Measurements from ENCODE around the gene XPNPEP2. TPM values are rescaled to one million over a fixed set of nuclear protein-coding genes. Genes with fewer than 3 reads are reported as not detected.

Gene XPNPEP2
- total and polyA plus RNA-seq, 9 of the 15 experiments (the other 6 are each of a cell fraction or from before 2014, with no cell fraction given), result 0.03 to 0.19 (median 0.09) TPM; not detected in 5

DNA sequence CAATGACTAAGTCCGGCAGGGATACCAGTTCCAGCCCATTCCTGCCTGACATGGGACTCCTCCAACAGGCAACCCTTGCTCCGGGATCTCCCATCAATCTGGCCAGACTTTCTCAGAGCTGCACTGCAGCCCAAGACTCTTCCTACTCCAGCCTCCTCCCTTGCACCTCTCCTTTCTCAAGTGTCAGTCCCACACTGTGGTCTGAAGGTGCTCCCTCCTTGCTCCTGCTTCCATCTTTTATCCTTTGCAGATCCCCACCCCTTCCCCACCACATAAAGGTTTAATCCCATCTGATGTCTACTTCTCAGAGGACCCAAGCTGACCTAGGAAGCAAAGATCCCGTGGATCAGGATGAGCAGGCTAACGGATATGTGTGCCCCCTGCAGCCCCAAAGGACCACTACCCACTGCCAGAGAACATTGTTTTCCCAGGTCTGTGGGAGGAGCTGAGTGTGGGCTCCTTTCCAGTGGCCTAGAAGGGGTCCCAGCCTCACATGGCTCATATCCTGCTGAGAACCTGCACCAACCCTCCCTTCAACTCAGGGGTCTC is 33.3 kb upstream of the XPNPEP2 start:
- intact Hi-C loops (cut with micrococcal nuclease) (no loop called here), in situ Hi-C loops (cut with MboI) (no loop called here)
- CTCF ChIA-PET (ENCODE audit: low intra/inter-chr PET ratio), result no interaction called here
- no peaks in the 10 kb centered on the region for H3K36me3 ChIP-seq (ENCODE audit: control insufficient read depth, insufficient read depth, low read length)
- POLR2A ChIA-PET, result no interaction called here
- peaks cover 0 to 25% of the 10 kb centered on the region in 2 experiments; a peak in 2 of 5 replicates for H3K27me3 ChIP-seq (ENCODE audit: control insufficient read depth in 2 of 2, insufficient read depth in 2 of 2, low read length in 2 of 2)
- ATAC-seq (no peak), DNase-seq (ENCODE audit: extremely low read depth in 1 of 4, low spot score in 3 of 4) (no peak), FAIRE-seq (no peak)
- TF ChIP-seq CREM (IDR thresholded peaks at IDR 0.05; ENCODE audit: low read depth) (no peak), POLR2B (IDR thresholded peaks at IDR 0.05; ENCODE audit: low read depth, partially characterized antibody) (no peak), LARP7 (IDR thresholded peaks at IDR 0.05) (no peak), SRSF7 (optimal IDR thresholded peaks at IDR 0.05; ENCODE audit: low read depth, low read length) (no peak), GATAD2B (IDR thresholded peaks at IDR 0.05; ENCODE audit: borderline replicate concordance) (no peak), SMC3 (conservative IDR thresholded peaks at IDR 0.05; ENCODE audit: insufficient read depth, low read depth, low read length) (no peak)
- TF ChIP-seq, protein P1, sequence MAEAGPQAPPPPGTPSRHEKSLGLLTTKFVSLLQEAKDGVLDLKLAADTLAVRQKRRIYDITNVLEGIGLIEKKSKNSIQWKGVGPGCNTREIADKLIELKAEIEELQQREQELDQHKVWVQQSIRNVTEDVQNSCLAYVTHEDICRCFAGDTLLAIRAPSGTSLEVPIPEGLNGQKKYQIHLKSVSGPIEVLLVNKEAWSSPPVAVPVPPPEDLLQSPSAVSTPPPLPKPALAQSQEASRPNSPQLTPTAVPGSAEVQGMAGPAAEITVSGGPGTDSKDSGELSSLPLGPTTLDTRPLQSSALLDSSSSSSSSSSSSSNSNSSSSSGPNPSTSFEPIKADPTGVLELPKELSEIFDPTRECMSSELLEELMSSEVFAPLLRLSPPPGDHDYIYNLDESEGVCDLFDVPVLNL (CRISPR knock-in tag; IDR thresholded peaks at IDR 0.05; ENCODE audit: low read depth), result no peak
- TF ChIP-seq, protein P2, sequence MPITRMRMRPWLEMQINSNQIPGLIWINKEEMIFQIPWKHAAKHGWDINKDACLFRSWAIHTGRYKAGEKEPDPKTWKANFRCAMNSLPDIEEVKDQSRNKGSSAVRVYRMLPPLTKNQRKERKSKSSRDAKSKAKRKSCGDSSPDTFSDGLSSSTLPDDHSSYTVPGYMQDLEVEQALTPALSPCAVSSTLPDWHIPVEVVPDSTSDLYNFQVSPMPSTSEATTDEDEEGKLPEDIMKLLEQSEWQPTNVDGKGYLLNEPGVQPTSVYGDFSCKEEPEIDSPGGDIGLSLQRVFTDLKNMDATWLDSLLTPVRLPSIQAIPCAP (CRISPR knock-in tag; IDR thresholded peaks at IDR 0.05; ENCODE audit: borderline replicate concordance), result no peak
- TF ChIP-seq, protein P3, sequence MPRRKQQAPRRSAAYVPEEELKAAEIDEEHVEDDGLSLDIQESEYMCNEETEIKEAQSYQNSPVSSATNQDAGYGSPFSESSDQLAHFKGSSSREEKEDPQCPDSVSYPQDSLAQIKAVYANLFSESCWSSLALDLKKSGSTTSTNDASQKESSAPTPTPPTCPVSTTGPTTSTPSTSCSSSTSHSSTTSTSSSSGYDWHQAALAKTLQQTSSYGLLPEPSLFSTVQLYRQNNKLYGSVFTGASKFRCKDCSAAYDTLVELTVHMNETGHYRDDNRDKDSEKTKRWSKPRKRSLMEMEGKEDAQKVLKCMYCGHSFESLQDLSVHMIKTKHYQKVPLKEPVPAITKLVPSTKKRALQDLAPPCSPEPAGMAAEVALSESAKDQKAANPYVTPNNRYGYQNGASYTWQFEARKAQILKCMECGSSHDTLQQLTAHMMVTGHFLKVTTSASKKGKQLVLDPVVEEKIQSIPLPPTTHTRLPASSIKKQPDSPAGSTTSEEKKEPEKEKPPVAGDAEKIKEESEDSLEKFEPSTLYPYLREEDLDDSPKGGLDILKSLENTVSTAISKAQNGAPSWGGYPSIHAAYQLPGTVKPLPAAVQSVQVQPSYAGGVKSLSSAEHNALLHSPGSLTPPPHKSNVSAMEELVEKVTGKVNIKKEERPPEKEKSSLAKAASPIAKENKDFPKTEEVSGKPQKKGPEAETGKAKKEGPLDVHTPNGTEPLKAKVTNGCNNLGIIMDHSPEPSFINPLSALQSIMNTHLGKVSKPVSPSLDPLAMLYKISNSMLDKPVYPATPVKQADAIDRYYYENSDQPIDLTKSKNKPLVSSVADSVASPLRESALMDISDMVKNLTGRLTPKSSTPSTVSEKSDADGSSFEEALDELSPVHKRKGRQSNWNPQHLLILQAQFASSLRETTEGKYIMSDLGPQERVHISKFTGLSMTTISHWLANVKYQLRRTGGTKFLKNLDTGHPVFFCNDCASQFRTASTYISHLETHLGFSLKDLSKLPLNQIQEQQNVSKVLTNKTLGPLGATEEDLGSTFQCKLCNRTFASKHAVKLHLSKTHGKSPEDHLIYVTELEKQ (CRISPR knock-in tag; IDR thresholded peaks at IDR 0.05), result no peak
- TF ChIP-seq, protein P4, sequence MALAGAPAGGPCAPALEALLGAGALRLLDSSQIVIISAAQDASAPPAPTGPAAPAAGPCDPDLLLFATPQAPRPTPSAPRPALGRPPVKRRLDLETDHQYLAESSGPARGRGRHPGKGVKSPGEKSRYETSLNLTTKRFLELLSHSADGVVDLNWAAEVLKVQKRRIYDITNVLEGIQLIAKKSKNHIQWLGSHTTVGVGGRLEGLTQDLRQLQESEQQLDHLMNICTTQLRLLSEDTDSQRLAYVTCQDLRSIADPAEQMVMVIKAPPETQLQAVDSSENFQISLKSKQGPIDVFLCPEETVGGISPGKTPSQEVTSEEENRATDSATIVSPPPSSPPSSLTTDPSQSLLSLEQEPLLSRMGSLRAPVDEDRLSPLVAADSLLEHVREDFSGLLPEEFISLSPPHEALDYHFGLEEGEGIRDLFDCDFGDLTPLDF (CRISPR knock-in tag; IDR thresholded peaks at IDR 0.05), result no peak
- H3K9ac ChIP-seq (ENCODE audit: insufficient read depth in 1 of 2, low read depth in 2 of 2, low read length in 2 of 2), result no peak overlapping the region
- no peaks in the 10 kb centered on the region for H3K79me2 ChIP-seq (ENCODE audit: control insufficient read depth, insufficient read depth, low read length)
- H3K9me3 ChIP-seq (replicated peaks; ENCODE audit: control insufficient read depth, insufficient read depth, low read depth, low read length), result no peaks in the 10 kb centered on the region
- no peaks in the 10 kb centered on the region for H4K20me1 ChIP-seq (replicated peaks; ENCODE audit: control insufficient read depth, insufficient read depth, low read length)
- no peak overlapping the region for H3K4me3 ChIP-seq
- BruUV-seq (replicated peaks), result no TSS peak
- no peaks in the 10 kb centered on the region for H3K9me1 ChIP-seq (ENCODE audit: control insufficient read depth, insufficient read depth, low read length)
- 0% methylated on average over 4 of the region's 4 CpGs for WGBS (ENCODE audit: insufficient coverage, low coverage, missing lambda C conversion rate)
- H3K27ac ChIP-seq (ENCODE audit: extremely low read depth, low read depth, low read length), result no peak overlapping the region
- no peak overlapping the region for H2AFZ ChIP-seq (ENCODE audit: low read depth, low read length)
- H3K4me1 ChIP-seq (replicated peaks in 1 of 2; ENCODE audit: control insufficient read depth in 2 of 2, insufficient read depth in 2 of 2, low read length in 2 of 2), result no peaks in the 10 kb centered on the region
- no peak overlapping the region for H3K4me2 ChIP-seq (ENCODE audit: insufficient read depth, low read length)

All from K562 (cell line).